Common myeloid progenitor, CD34-positive (primary cell): Measurements from ENCODE around the gene MAMSTR.

Source experiments
- CTCF ChIA-PET: fragments of 350-600 bp; sonication (Branson Sonifier 250); formaldehyde crosslinking; loops from one replicate; lab custom pipeline; 2021; ENCODE audit warnings: antibody characterized with exemption; lab: Charles Lee
- POLR2A ChIA-PET: fragments of 350-600 bp; sonication (Branson Sonifier 250); formaldehyde crosslinking; loops from one replicate; lab custom pipeline; 2021; ENCODE audit warnings: antibody characterized with exemption; lab: Charles Lee
- DNase-seq, 3 donors: peaks; one replicate each; pipeline versions ENCODE4 v3.0.0 to v3.0.0-alpha.2; 2013
- H3K27ac ChIP-seq, 2 experiments: 1 replicate in 1 of 2; 2 replicates in 1 of 2; pipeline ENCODE4 v1.7.0; 2013; ENCODE audit warnings: inconsistent platforms in 2 of 2, low read length in 2 of 2, mild to moderate bottlenecking in 2 of 2, low read depth in 1 of 2, moderate library complexity in 1 of 2; ENCODE audit not compliant: severe bottlenecking in 2 of 2, insufficient read depth in 1 of 2, poor library complexity in 1 of 2
- H3K27me3 ChIP-seq, 5 experiments: replicated peaks in 2 of 5; 1 replicate in 3 of 5; 2 replicates in 2 of 5; pipeline versions ENCODE4 v1.6.1 to v1.7.0; 2013; ENCODE audit warnings: low read length in 4 of 5, mild to moderate bottlenecking in 2 of 5, moderate library complexity in 2 of 5, inconsistent platforms in 1 of 5; ENCODE audit not compliant: insufficient read depth in 5 of 5, control insufficient read depth in 4 of 5
- H3K36me3 ChIP-seq, 4 experiments: 1 replicate in 2 of 4; 2 replicates in 2 of 4; pipeline versions ENCODE4 v1.6.1 to v1.7.0; 2013; ENCODE audit warnings: low read length in 3 of 4, control low read depth in 1 of 4, mild to moderate bottlenecking in 1 of 4; ENCODE audit not compliant: control insufficient read depth in 4 of 4, insufficient read depth in 4 of 4
- H3K4me1 ChIP-seq, 4 experiments: 1 replicate in 3 of 4; 2 replicates in 1 of 4; pipeline versions ENCODE4 v1.6.1 to v1.7.1; 2013; ENCODE audit warnings: low read length in 3 of 4, mild to moderate bottlenecking in 3 of 4, control low read depth in 1 of 4, inconsistent platforms in 1 of 4, moderate library complexity in 1 of 4; ENCODE audit not compliant: control insufficient read depth in 4 of 4, insufficient read depth in 4 of 4; ENCODE audit errors: control extremely low read depth in 1 of 4
- H3K4me3 ChIP-seq, 7 experiments: 1 replicate in 4 of 7; 2 replicates in 3 of 7; pipeline versions ENCODE4 v1.5.1 to v1.7.0; 2013; ENCODE audit warnings: mild to moderate bottlenecking in 7 of 7, low read length in 6 of 7, moderate library complexity in 6 of 7, inconsistent platforms in 2 of 7, low read depth in 2 of 7, control low read depth in 1 of 7; ENCODE audit not compliant: insufficient read depth in 4 of 7, control insufficient read depth in 1 of 7; ENCODE audit errors: extremely low read depth in 1 of 7
- H3K9me3 ChIP-seq, 5 experiments: 1 replicate in 4 of 5; 2 replicates in 1 of 5; pipeline versions ENCODE4 v1.6.1 to v1.7.1; 2013; ENCODE audit warnings: low read length in 4 of 5, mild to moderate bottlenecking in 2 of 5, inconsistent platforms in 1 of 5, low read depth in 1 of 5, moderate library complexity in 1 of 5; ENCODE audit not compliant: control insufficient read depth in 4 of 5, insufficient read depth in 2 of 5; ENCODE audit errors: control extremely low read depth in 1 of 5
- WGBS: methylation state at CpG from one replicate; pipeline ENCODE4 v1.1.5; 2013; ENCODE audit not compliant: insufficient coverage; 5-methylcytosine and 5-hydroxymethylcytosine counted together

MAMSTR gene

DNA sequence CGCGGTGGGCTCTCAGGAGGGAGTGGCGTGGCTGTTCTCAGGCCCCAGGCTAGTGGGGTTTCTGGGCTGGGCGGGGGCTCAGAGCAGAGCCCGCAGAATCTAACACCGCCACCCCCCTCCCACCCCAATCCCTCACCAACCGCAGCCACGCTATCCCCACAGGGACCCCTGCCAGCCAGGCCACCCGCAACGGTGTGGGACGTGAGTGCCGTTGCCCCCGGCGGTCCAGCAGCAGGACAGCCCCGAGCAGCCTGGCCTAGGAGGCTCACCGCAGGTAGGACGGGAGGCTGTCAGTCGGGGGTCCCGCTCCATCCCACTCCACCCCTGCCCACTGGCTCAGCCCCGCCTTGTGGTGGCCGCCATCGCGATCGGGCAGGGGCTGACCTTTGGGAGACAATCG lies 46.5 kb downstream of the MAMSTR start, which contains the start of gene NTN5:
TSS of gene NTN5 (minus strand) at position 24 of the 400 bp plus-strand sequence. CDS start 2,031 bp downstream, outside the sequence.
- DNase-seq: no peak
- Histone ChIP-seq H3K4me1 (peaks cover 0 to 6% (median 0%) of the 10 kb centered on the region in 4 experiments), H3K27me3 (peaks cover 0 to 2% (median 0%) of the 10 kb centered on the region in 5 experiments), H3K36me3 (no peaks in the 10 kb centered on the region), H3K4me3 (no peak within 1 kb of the TSS), H3K9me3 (no peaks in the 10 kb centered on the region), H3K27ac (no peak within 1 kb of the TSS)
- ChIA-PET CTCF (interaction anchor here (0.9 to 3.3 kb wide), 3 partner anchors 40 to 169 kb away, joined by 3 to 16 read pairs (median 4); no protein-coding TSS in a partner anchor), POLR2A (no interaction called here)
- WGBS: 75% methylated on average over 18 of the region's 25 CpGs

DNA sequence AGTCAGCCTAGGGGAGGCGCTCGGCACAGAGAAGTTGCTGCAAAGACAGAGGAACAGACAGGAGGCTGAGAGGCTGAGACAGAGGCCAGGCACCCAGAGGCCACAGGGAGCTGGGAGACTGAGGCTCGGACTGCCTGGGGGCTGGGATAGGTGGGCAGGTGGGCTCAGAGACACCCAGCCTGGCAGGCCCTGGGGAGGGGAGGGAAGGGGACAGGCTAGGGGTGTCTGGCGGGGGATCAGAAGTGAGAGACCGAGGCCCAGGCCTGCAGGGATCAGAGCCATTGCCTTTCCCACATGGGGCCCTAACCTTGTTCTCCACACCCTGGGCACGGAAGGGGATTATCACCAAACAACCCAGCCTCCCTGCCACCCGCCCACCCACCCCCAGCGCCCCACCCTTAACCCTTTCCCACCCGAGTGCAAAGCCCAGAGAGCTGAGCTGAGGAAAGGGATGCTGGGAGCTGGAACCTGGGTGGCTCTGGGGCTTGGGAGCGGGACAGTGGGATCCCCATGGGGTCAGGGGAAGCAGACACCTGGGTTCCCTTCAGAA lies 48.0 kb downstream of the MAMSTR start:
- no peaks in the 10 kb centered on the region for H3K9me3 ChIP-seq
- H3K4me3 ChIP-seq: no peak overlapping the region
- WGBS: 100% methylated on average over 4 of the region's 10 CpGs
- H3K27ac ChIP-seq: no peak overlapping the region
- no peak for DNase-seq
- peaks cover 0 to 2% (median 0%) of the 10 kb centered on the region in 5 experiments for H3K27me3 ChIP-seq
- CTCF ChIA-PET: interaction anchor here (1.0 kb wide), 1 partner anchor 26 kb away, joined by 4 read pairs; the partner anchor contains the start of gene CA11
- POLR2A ChIA-PET: interaction anchor here (0.6 kb wide), 1 partner anchor 152 kb away, joined by 3 read pairs; no protein-coding TSS in a partner anchor
- H3K4me1 ChIP-seq: peaks cover 0 to 6% (median 0%) of the 10 kb centered on the region in 4 experiments
- H3K36me3 ChIP-seq: no peaks in the 10 kb centered on the region

DNA sequence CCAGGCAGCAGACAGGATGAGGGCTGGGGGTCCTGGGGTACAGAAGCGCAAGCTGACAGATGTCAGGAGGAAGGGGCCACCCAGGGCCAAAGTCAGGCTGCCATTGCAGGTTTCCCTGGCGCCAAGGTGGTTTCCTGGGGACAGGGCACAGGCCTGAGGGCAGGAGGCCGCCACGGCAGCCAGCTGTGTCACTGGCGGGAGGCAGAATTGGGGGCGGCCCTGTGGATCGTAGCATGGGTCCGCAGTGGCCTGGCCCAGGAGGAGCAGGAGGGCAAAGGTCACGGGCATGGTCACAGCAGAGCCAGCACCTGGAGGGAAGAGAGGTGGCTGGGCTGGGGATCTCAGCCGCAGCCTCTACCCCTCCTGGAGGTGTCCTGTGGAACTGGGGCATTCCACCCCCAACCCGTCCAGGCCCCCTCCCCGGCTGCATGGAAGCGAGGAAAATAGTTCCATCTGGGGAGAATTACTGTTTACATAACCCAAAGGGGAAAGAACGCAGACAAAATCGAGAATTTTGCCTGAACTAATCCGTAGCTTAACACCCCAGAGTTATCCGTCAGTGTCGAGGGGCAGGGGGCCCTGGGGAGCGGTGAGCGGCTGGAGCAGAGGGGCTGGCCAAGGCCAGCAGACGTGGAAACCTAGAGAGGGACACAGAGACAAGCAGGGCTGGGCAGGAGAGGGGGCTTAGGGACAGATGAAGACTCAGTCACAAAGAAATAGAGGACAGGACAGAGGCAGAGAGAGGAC lies 48.7 kb downstream of the MAMSTR start:
- H3K27ac ChIP-seq: no peak overlapping the region
- H3K4me1 ChIP-seq: peaks cover 0 to 6% (median 0%) of the 10 kb centered on the region in 4 experiments
- 96% methylated on average over 16 of the region's 21 CpGs for WGBS
- ChIA-PET POLR2A (interaction anchor here (0.6 kb wide), 1 partner anchor 153 kb away, joined by 3 read pairs; no protein-coding TSS in a partner anchor), CTCF (interaction anchor here (1.0 kb wide), 1 partner anchor 25 kb away, joined by 4 read pairs; the partner anchor contains the start of gene CA11)
- H3K36me3 ChIP-seq: no peaks in the 10 kb centered on the region
- H3K27me3 ChIP-seq: peaks cover 0 to 2% (median 0%) of the 10 kb centered on the region in 5 experiments
- no peaks in the 10 kb centered on the region for H3K9me3 ChIP-seq
- H3K4me3 ChIP-seq: no peak overlapping the region
- DNase-seq: peak in 1 of 3 donors; percentile 21

- ChIA-PET CTCF (no interaction called here), POLR2A (no interaction called here)
- 96% methylated on average over 16 of the region's 26 CpGs for WGBS
- no peak overlapping the region for H3K27ac ChIP-seq
- H3K27me3 ChIP-seq: peaks cover 0 to 2% (median 0%) of the 10 kb centered on the region in 5 experiments
- DNase-seq: no peak
- H3K4me1 ChIP-seq: peaks cover 0 to under 1% (median 0%) of the 10 kb centered on the region in 4 experiments
- no peak overlapping the region for H3K4me3 ChIP-seq
- no peaks in the 10 kb centered on the region for H3K9me3 ChIP-seq
- no peaks in the 10 kb centered on the region for H3K36me3 ChIP-seq
Measured at GRCh38 chr19:48669903-48670668, 49.4 kb downstream of the MAMSTR start.

GRCh38 chr19:48668761-48669160 lies 50.8 kb downstream of the MAMSTR start:
- CTCF ChIA-PET: no interaction called here
- 100% methylated on average over 2 of the region's 2 CpGs for WGBS
- POLR2A ChIA-PET: no interaction called here
- no peak overlapping the region for H3K4me3 ChIP-seq
- no peak for DNase-seq
- peaks cover 0 to 2% (median 0%) of the 10 kb centered on the region in 5 experiments for H3K27me3 ChIP-seq
- no peaks in the 10 kb centered on the region for H3K4me1 ChIP-seq
- no peak overlapping the region for H3K27ac ChIP-seq
- H3K9me3 ChIP-seq: no peaks in the 10 kb centered on the region
- no peaks in the 10 kb centered on the region for H3K36me3 ChIP-seq

DNA sequence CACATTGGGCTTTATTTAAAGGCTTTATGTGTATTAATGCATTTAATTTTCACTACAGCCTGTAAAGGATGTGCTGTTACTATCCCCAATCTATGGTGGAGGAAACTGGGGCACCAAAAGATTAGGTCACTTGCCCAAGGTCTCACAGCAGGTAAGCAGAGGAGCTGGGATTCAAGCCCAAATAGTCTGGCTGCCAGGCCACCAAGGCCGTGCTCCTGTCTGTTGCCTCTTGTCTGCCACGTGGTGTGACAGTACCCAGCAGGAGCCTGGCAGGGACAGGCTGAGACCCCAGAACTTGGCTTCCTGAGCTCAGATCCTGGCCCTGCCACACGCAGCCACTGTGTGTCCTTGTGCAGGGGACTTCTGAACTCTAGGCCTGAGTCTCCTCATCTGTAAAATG lies 51.2 kb downstream of the MAMSTR start:
- Histone ChIP-seq H3K4me1 (no peaks in the 10 kb centered on the region), H3K9me3 (no peaks in the 10 kb centered on the region), H3K27ac (no peak overlapping the region), H3K36me3 (no peaks in the 10 kb centered on the region), H3K27me3 (peaks cover 0 to 2% (median 0%) of the 10 kb centered on the region in 5 experiments), H3K4me3 (no peak overlapping the region)
- no peak for DNase-seq
- 88% methylated on average over 3 of the region's 3 CpGs for WGBS
- ChIA-PET CTCF (interaction anchor here (0.9 kb wide), 1 partner anchor 9 kb away, joined by 3 read pairs; no protein-coding TSS in a partner anchor), POLR2A (no interaction called here)
